ENCODE measurements around the gene SMPD1. TPM values are rescaled to one million over a fixed set of nuclear protein-coding genes. Genes with fewer than 3 reads are reported as not detected.

Gene SMPD1
- total and polyA plus RNA-seq, 2 donors (not counting 1 experiment from before 2014, with no cell fraction given), result 18.3 to 30.7 TPM

DNA sequence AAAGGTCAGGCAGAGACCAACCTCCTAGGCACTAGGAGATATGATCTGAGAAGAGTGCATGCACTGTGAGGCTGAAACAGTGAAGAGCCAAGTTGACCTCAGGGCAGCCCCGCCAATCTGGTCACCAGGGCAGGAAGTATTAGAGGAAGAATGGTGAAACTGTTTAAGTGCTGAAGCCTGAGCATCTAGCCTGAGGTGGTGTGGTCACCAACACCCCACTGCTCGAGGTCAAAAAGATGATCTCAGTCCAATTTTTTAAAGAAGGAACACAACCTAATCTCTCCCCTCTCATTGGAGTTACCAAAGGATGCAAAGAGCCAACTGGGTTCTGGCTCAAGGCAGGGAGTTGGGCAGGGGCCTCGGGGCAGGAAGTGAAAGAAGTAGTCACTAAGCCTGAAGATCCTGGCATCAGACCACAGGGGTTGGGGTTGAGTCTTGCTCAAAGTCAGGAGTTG is 24.6 kb downstream of the SMPD1 start:
- no peak for TF ChIP-seq EZH2 (IDR thresholded peaks at IDR 0.05; ENCODE audit: borderline replicate concordance, insufficient read depth, low read depth, low read length, poor library complexity, severe bottlenecking)
- TF ChIP-seq, protein P1, sequence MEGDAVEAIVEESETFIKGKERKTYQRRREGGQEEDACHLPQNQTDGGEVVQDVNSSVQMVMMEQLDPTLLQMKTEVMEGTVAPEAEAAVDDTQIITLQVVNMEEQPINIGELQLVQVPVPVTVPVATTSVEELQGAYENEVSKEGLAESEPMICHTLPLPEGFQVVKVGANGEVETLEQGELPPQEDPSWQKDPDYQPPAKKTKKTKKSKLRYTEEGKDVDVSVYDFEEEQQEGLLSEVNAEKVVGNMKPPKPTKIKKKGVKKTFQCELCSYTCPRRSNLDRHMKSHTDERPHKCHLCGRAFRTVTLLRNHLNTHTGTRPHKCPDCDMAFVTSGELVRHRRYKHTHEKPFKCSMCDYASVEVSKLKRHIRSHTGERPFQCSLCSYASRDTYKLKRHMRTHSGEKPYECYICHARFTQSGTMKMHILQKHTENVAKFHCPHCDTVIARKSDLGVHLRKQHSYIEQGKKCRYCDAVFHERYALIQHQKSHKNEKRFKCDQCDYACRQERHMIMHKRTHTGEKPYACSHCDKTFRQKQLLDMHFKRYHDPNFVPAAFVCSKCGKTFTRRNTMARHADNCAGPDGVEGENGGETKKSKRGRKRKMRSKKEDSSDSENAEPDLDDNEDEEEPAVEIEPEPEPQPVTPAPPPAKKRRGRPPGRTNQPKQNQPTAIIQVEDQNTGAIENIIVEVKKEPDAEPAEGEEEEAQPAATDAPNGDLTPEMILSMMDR (IDR thresholded peaks at IDR 0.05), result no peak
- H3K79me2 ChIP-seq (ENCODE audit: control insufficient read depth, insufficient read depth, low read length), result peaks cover 20% of the 10 kb centered on the region
- H3K27ac ChIP-seq (ENCODE audit: low read length in 2 of 2), result no peak overlapping the region
- H3K9ac ChIP-seq (ENCODE audit: low read length), result no peak overlapping the region
- Mint-ChIP-seq H3K27ac (no peak overlapping the region), H3K4me1 (peaks cover 5% of the 10 kb centered on the region), H3K9me3 (ENCODE audit: insufficient read depth) (no peaks in the 10 kb centered on the region), H3K4me3 (no peak overlapping the region), H3K27me3 (no peaks in the 10 kb centered on the region)
- ChIA-PET CTCF (no interaction called here), POLR2A (no interaction called here)
- H3K36me3 ChIP-seq (replicated peaks in 1 of 2; ENCODE audit: control extremely low read depth in 1 of 2, control insufficient read depth in 1 of 2, extremely low read depth in 1 of 2, insufficient read depth in 2 of 2, low read length in 1 of 2), result peaks cover 0 to 6% of the 10 kb centered on the region in 2 experiments
- intact Hi-C loops (cut with micrococcal nuclease), result no loop called here
- H3K4me3 ChIP-seq (ENCODE audit: control extremely low read depth in 1 of 5, extremely low read depth in 1 of 5, insufficient read depth in 1 of 5, low read depth in 2 of 5, low read length in 4 of 5), result no peak overlapping the region
- no peak overlapping the region for H2AFZ ChIP-seq (ENCODE audit: insufficient read depth, low read depth, low read length, poor library complexity, severe bottlenecking)
- no peak overlapping the region for H3K4me2 ChIP-seq (replicated peaks; ENCODE audit: low read depth, low read length, poor library complexity, severe bottlenecking)
- peaks cover 28 to 30% of the 10 kb centered on the region in 2 donors for H3K4me1 ChIP-seq (ENCODE audit: control insufficient read depth in 2 of 2, insufficient read depth in 2 of 2, low read length in 2 of 2)
- no peaks in the 10 kb centered on the region for H3K9me3 ChIP-seq (ENCODE audit: control extremely low read depth in 1 of 3, control insufficient read depth in 2 of 3, insufficient read depth in 1 of 3, low read length in 2 of 3)
- ATAC-seq (ENCODE audit: low read depth) (no peak), DNase-seq (no peak)
- H3K27me3 ChIP-seq (replicated peaks in 1 of 4; ENCODE audit: control extremely low read depth in 1 of 4, control insufficient read depth in 3 of 4, insufficient read depth in 4 of 4, low read length in 3 of 4), result no peaks in the 10 kb centered on the region
- H4K20me1 ChIP-seq (ENCODE audit: control insufficient read depth, insufficient read depth, low read length, poor library complexity, severe bottlenecking), result no peaks in the 10 kb centered on the region
- 50% methylated on average over 1 of the region's 3 CpGs for WGBS (ENCODE audit: insufficient coverage)

DNA sequence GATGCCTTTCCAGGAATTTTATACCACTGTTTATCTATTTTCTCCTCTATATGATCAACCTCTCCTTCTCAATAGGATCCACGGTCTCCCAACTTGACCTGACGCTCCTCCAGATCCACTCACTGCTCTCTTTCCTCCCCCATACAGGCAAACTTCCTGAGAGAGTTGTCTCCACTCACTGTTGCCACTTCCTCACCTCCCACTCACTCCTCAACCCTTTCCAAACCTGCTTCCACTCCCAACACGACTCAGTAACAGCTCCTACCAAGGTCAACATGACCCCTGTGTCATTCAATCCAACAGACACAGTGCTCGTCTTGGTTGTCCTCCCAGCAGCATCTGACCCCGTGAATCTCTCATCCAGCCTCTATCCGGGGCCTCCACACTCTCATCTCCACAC is 25.5 kb downstream of the SMPD1 start:
- no peak overlapping the region for H3K4me2 ChIP-seq (replicated peaks; ENCODE audit: low read depth, low read length, poor library complexity, severe bottlenecking)
- ChIA-PET POLR2A (no interaction called here), CTCF (interaction anchor here (4.3 to 6.0 kb wide), 2 partner anchors 28 to 37 kb away, joined by 29 read pairs; no protein-coding TSS in a partner anchor)
- Mint-ChIP-seq H3K27ac (no peak overlapping the region), H3K4me1 (peaks cover 7% of the 10 kb centered on the region), H3K27me3 (peaks cover 2% of the 10 kb centered on the region), H3K9me3 (ENCODE audit: insufficient read depth) (no peaks in the 10 kb centered on the region), H3K4me3 (no peak overlapping the region)
- intact Hi-C loops (cut with micrococcal nuclease), result no loop called here
- H3K27me3 ChIP-seq (replicated peaks in 1 of 4; ENCODE audit: control extremely low read depth in 1 of 4, control insufficient read depth in 3 of 4, insufficient read depth in 4 of 4, low read length in 3 of 4), result no peaks in the 10 kb centered on the region
- no peak overlapping the region for H3K9ac ChIP-seq (ENCODE audit: low read length)
- 94% methylated on average over 6 of the region's 6 CpGs for WGBS (ENCODE audit: insufficient coverage)
- no peak overlapping the region for H3K27ac ChIP-seq (ENCODE audit: low read length in 2 of 2)
- H3K36me3 ChIP-seq (replicated peaks in 1 of 2; ENCODE audit: control extremely low read depth in 1 of 2, control insufficient read depth in 1 of 2, extremely low read depth in 1 of 2, insufficient read depth in 2 of 2, low read length in 1 of 2), result no peaks in the 10 kb centered on the region
- H3K4me3 ChIP-seq (ENCODE audit: control extremely low read depth in 1 of 5, extremely low read depth in 1 of 5, insufficient read depth in 1 of 5, low read depth in 2 of 5, low read length in 4 of 5), result no peak overlapping the region
- H3K79me2 ChIP-seq (ENCODE audit: control insufficient read depth, insufficient read depth, low read length), result peaks cover 21% of the 10 kb centered on the region
- H2AFZ ChIP-seq (ENCODE audit: insufficient read depth, low read depth, low read length, poor library complexity, severe bottlenecking), result no peak overlapping the region
- H4K20me1 ChIP-seq (ENCODE audit: control insufficient read depth, insufficient read depth, low read length, poor library complexity, severe bottlenecking), result no peaks in the 10 kb centered on the region
- TF ChIP-seq, protein P1 (IDR thresholded peaks at IDR 0.05), result no peak
- TF ChIP-seq EZH2 (IDR thresholded peaks at IDR 0.05; ENCODE audit: borderline replicate concordance, insufficient read depth, low read depth, low read length, poor library complexity, severe bottlenecking), result no peak
- DNase-seq (no peak), ATAC-seq (ENCODE audit: low read depth) (no peak)
- H3K9me3 ChIP-seq (ENCODE audit: control extremely low read depth in 1 of 3, control insufficient read depth in 2 of 3, insufficient read depth in 1 of 3, low read length in 2 of 3), result no peaks in the 10 kb centered on the region
- H3K4me1 ChIP-seq (ENCODE audit: control insufficient read depth in 2 of 2, insufficient read depth in 2 of 2, low read length in 2 of 2), result peaks cover 29 to 32% of the 10 kb centered on the region in 2 donors

All from B cell (primary cell).